Measurements from ENCODE around the gene KREMEN2. TPM values are rescaled to one million over a fixed set of nuclear protein-coding genes. Genes with fewer than 3 reads are reported as not detected.

KREMEN2 gene
- total RNA-seq, 4 donors from 2014 or later, result not detected

- H3K9me3 ChIP-seq, result no peaks in the 10 kb centered on the region
- intact Hi-C loops (cut with DNase I; ENCODE audit: low total_unique reads) (loop anchor here (1.0 kb wide), 1 partner anchor 15 kb away; the partner anchor contains the start of gene TNFRSF12A), in situ Hi-C loops (cut with MboI; ENCODE audit: low sequenced_read_pairs in 4 of 4) (no loop called here)
- ATAC-seq, result peak; percentile 13 to 18
- peaks cover 0 to 4% (median 0%) of the 10 kb centered on the region in 3 donors for H3K27me3 ChIP-seq
- H3K4me3 ChIP-seq, result peak overlapping the region; percentile 53 to 58 (median 54)
- H3K36me3 ChIP-seq, result peaks cover 0 to 12% of the 10 kb centered on the region in 2 donors
- TF ChIP-seq POLR2A (IDR thresholded peaks at IDR 0.05), result no peak
- TF ChIP-seq, protein P1, sequence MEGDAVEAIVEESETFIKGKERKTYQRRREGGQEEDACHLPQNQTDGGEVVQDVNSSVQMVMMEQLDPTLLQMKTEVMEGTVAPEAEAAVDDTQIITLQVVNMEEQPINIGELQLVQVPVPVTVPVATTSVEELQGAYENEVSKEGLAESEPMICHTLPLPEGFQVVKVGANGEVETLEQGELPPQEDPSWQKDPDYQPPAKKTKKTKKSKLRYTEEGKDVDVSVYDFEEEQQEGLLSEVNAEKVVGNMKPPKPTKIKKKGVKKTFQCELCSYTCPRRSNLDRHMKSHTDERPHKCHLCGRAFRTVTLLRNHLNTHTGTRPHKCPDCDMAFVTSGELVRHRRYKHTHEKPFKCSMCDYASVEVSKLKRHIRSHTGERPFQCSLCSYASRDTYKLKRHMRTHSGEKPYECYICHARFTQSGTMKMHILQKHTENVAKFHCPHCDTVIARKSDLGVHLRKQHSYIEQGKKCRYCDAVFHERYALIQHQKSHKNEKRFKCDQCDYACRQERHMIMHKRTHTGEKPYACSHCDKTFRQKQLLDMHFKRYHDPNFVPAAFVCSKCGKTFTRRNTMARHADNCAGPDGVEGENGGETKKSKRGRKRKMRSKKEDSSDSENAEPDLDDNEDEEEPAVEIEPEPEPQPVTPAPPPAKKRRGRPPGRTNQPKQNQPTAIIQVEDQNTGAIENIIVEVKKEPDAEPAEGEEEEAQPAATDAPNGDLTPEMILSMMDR (IDR thresholded peaks at IDR 0.05 in 4 of 5, conservative IDR thresholded peaks at IDR 0.05 in 1 of 5), result no peak
- peak overlapping the region; percentile 68 to 83 (median 71) for H3K27ac ChIP-seq
- DNase-seq, result no peak
- peaks cover 4 to 6% of the 10 kb centered on the region in 2 donors for H3K4me1 ChIP-seq
These were observed 40.8 kb downstream of the KREMEN2 start for GRCh38 chr16:3004781-3005284.

GRCh38 chr16:3007059-3007956 lies 43.2 kb downstream of the KREMEN2 start:
- Histone ChIP-seq H3K9me3 (no peaks in the 10 kb centered on the region), H3K27ac (no peak overlapping the region), H3K4me3 (no peak overlapping the region), H3K36me3 (peaks cover 0 to 12% of the 10 kb centered on the region in 2 donors), H3K27me3 (peaks cover 9 to 12% (median 11%) of the 10 kb centered on the region in 3 donors), H3K4me1 (peaks cover 4 to 6% of the 10 kb centered on the region in 2 donors)
- DNase-seq, result no peak
- no peak for ATAC-seq
- intact Hi-C loops (cut with DNase I; ENCODE audit: low total_unique reads), result no loop called here
- TF ChIP-seq, protein P1 (IDR thresholded peaks at IDR 0.05 in 4 of 5, conservative IDR thresholded peaks at IDR 0.05 in 1 of 5), result no peak
- no peak for TF ChIP-seq POLR2A (IDR thresholded peaks at IDR 0.05)
- in situ Hi-C loops (cut with MboI; ENCODE audit: low sequenced_read_pairs in 4 of 4), result no loop called here

- H3K27ac ChIP-seq, result no peak overlapping the region
- H3K4me3 ChIP-seq, result no peak overlapping the region
- DNase-seq (no peak), ATAC-seq (no peak)
- in situ Hi-C loops (cut with MboI; ENCODE audit: low sequenced_read_pairs in 4 of 4), result no loop called here
- peaks cover 4 to 6% of the 10 kb centered on the region in 2 donors for H3K4me1 ChIP-seq
- peaks cover 18 to 20% (median 19%) of the 10 kb centered on the region in 3 donors for H3K27me3 ChIP-seq
- intact Hi-C loops (cut with DNase I; ENCODE audit: low total_unique reads), result no loop called here
- no peaks in the 10 kb centered on the region for H3K9me3 ChIP-seq
- H3K36me3 ChIP-seq, result peaks cover 0 to 12% of the 10 kb centered on the region in 2 donors
- no peak for TF ChIP-seq POLR2A (IDR thresholded peaks at IDR 0.05)
- TF ChIP-seq, protein P1 (IDR thresholded peaks at IDR 0.05 in 4 of 5, conservative IDR thresholded peaks at IDR 0.05 in 1 of 5), result no peak
These were observed 44.0 kb downstream of the KREMEN2 start for GRCh38 chr16:3007957-3008689.

DNA sequence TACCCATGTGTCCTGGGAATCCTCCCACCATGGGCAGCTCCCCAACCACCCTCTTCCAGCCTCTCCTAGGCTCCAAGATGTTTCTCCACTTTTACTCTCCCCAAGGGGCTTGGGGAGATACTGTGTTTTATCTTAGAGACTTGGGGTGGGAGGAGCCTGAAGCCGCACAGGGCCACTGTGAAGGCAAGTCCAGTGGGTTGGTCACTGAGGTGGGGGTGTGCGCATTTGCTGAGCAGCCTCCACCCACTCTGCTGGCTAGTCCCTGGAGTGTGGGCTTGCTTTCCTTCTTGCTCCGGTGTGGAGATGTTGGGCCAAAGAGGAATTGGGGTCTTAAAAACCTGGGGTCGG lies 44.6 kb downstream of the KREMEN2 start:
- ATAC-seq (no peak), DNase-seq (no peak)
- Histone ChIP-seq H3K4me1 (peaks cover 4 to 6% of the 10 kb centered on the region in 2 donors), H3K36me3 (peaks cover 0 to 12% of the 10 kb centered on the region in 2 donors), H3K9me3 (no peaks in the 10 kb centered on the region), H3K27me3 (peaks cover 22 to 24% (median 24%) of the 10 kb centered on the region in 3 donors), H3K27ac (no peak overlapping the region), H3K4me3 (no peak overlapping the region)
- intact Hi-C loops (cut with DNase I; ENCODE audit: low total_unique reads) (no loop called here), in situ Hi-C loops (cut with MboI; ENCODE audit: low sequenced_read_pairs in 4 of 4) (no loop called here)
- TF ChIP-seq, protein P1 (IDR thresholded peaks at IDR 0.05 in 4 of 5, conservative IDR thresholded peaks at IDR 0.05 in 1 of 5), result no peak
- TF ChIP-seq POLR2A (IDR thresholded peaks at IDR 0.05), result no peak
